GM21529 (cell line): ENCODE data around the gene DGKD.

Experiments
- ATAC-seq: cut with Tn5 transposase; IDR thresholded peaks from one replicate; pipeline ENCODE4 v1.9.1; 2021; ENCODE audit not compliant: unreplicated experiment

Gene DGKD

GRCh38 chr2:233426619-233427342, 72.5 kb downstream of the DGKD start:
- ATAC-seq: no peak

GRCh38 chr2:233428008-233428407, 73.7 kb downstream of the DGKD start:
- ATAC-seq: no peak

- no peak for ATAC-seq
Measured at GRCh38 chr2:233428438-233428837, 74.1 kb downstream of the DGKD start.

GRCh38 chr2:233429175-233429897, 75.0 kb downstream of the DGKD start:
- ATAC-seq: no peak

GRCh38 chr2:233430081-233430480, 75.8 kb downstream of the DGKD start:
- no peak for ATAC-seq

GRCh38 chr2:233430651-233431050, 76.4 kb downstream of the DGKD start:
- ATAC-seq: no peak

GRCh38 chr2:233433029-233433428, 78.7 kb downstream of the DGKD start:
- no peak for ATAC-seq

GRCh38 chr2:233433794-233434193, 79.5 kb downstream of the DGKD start:
- no peak for ATAC-seq

GRCh38 chr2:233434666-233435330, 80.5 kb downstream of the DGKD start:
- no peak for ATAC-seq

GRCh38 chr2:233435436-233436190, 81.3 kb downstream of the DGKD start:
- no peak for ATAC-seq

GRCh38 chr2:233436191-233436581, 81.9 kb downstream of the DGKD start:
- ATAC-seq: no peak

- ATAC-seq: no peak
Measured at GRCh38 chr2:233436691-233437438, 82.6 kb downstream of the DGKD start.

- ATAC-seq: no peak
Measured at GRCh38 chr2:233437439-233437955, 83.2 kb downstream of the DGKD start.

GRCh38 chr2:233438573-233439147, 84.4 kb downstream of the DGKD start:
- no peak for ATAC-seq

GRCh38 chr2:233439191-233439590, 84.9 kb downstream of the DGKD start:
- no peak for ATAC-seq

GRCh38 chr2:233440314-233440713, 86.0 kb downstream of the DGKD start:
- no peak for ATAC-seq

GRCh38 chr2:233440714-233441113, 86.4 kb downstream of the DGKD start:
- no peak for ATAC-seq

- no peak for ATAC-seq
Measured at GRCh38 chr2:233441161-233442027, 87.1 kb downstream of the DGKD start.

GRCh38 chr2:233442028-233442310, 87.7 kb downstream of the DGKD start:
- no peak for ATAC-seq
